ENCODE measurements around the gene CCL26.

- TF ChIP-seq MXI1 (IDR thresholded peaks at IDR 0.05; ENCODE audit: borderline replicate concordance, low read depth, low read length) (no peak), POLR2A (IDR thresholded peaks at IDR 0.05; ENCODE audit: low read depth, low read length) (no peak)
These were observed 49.6 kb downstream of the CCL26 start for GRCh38 chr7:75722373-75722772.
